DOHH2 (cell line): ENCODE measurements around the gene CDH5.

Experiments used
- H3F3A ChIP-seq: fragments of 200-600 bp; sonication (generic), shearing (Covaris generic); 2 replicates; pipeline ENCODE4 v1.6.0; 2016; ENCODE audit warnings: antibody characterized with exemption, mild to moderate bottlenecking; ENCODE audit not compliant: control insufficient read depth, insufficient read depth
- H3K27ac ChIP-seq: fragments of 200-600 bp; sonication (generic); 2 replicates; pipeline ENCODE4 v1.5.1; 2014; ENCODE audit warnings: low read depth, mild to moderate bottlenecking, low read length, moderate library complexity
- H3K27me3 ChIP-seq: fragments of 200-600 bp; sonication (generic); 2 replicates; pipeline ENCODE4 v1.6.1; 2014; ENCODE audit warnings: mild to moderate bottlenecking, low read length, mixed read lengths; ENCODE audit not compliant: control insufficient read depth
- H3K36me3 ChIP-seq: fragments of 200-600 bp; sonication (generic); 2 replicates; pipeline ENCODE4 v1.6.1; 2014; ENCODE audit warnings: mild to moderate bottlenecking, low read length, moderate library complexity, mixed read lengths; ENCODE audit not compliant: control insufficient read depth
- H3K4me1 ChIP-seq: fragments of 200-600 bp; sonication (generic); 2 replicates; pipeline ENCODE4 v1.6.1; 2014; ENCODE audit warnings: mild to moderate bottlenecking, low read length, mixed read lengths; ENCODE audit not compliant: control insufficient read depth
- H3K4me2 ChIP-seq: fragments of 200-600 bp; sonication (generic); 2 replicates; pipeline ENCODE4 v1.6.0; 2014; ENCODE audit warnings: mild to moderate bottlenecking, low read length, moderate library complexity
- H3K4me3 ChIP-seq: fragments of 200-600 bp; sonication (generic); 2 replicates; pipeline ENCODE4 v1.5.1; 2014; ENCODE audit warnings: mild to moderate bottlenecking, low read length, mixed read lengths
- H3K79me2 ChIP-seq: fragments of 200-600 bp; sonication (generic); 2 replicates; pipeline ENCODE4 v1.6.1; 2014; ENCODE audit warnings: mild to moderate bottlenecking, low read length, mixed read lengths; ENCODE audit not compliant: control insufficient read depth
- H3K9me2 ChIP-seq: fragments of 200-600 bp; sonication (generic); replicated peaks from 2 replicates; pipeline ENCODE4 v1.6.1; 2014; ENCODE audit warnings: mild to moderate bottlenecking, low read length, mixed read lengths; ENCODE audit not compliant: control insufficient read depth
- H3K9me3 ChIP-seq: fragments of 200-600 bp; sonication (generic); 2 replicates; pipeline ENCODE4 v1.6.1; 2014; ENCODE audit warnings: antibody characterized with exemption, low read length, mixed read lengths; ENCODE audit not compliant: control insufficient read depth, insufficient read depth
- H4K20me1 ChIP-seq: fragments of 200-600 bp; sonication (generic); 2 replicates; pipeline ENCODE4 v1.6.0; 2014; ENCODE audit warnings: low read depth, mild to moderate bottlenecking, antibody characterized with exemption, low read length, moderate library complexity; ENCODE audit not compliant: control insufficient read depth, insufficient read depth
- EZH2phosphoT487 ChIP-seq: fragments of 200-600 bp; sonication (generic); IDR thresholded peaks from 2 replicates; pipeline ENCODE4 v1.6.1; 2017; ENCODE audit warnings: borderline replicate concordance, mild to moderate bottlenecking, antibody characterized with exemption, low read length, moderate library complexity, mixed read lengths
- TF ChIP-seq, protein P1 (sequence below): fragments of 200-600 bp; sonication (generic); IDR thresholded peaks from one replicate; pipeline ENCODE4 v1.5.1; 2014; ENCODE audit warnings: antibody characterized with exemption, mild to moderate bottlenecking, low read depth, low read length; ENCODE audit not compliant: poor library complexity, severe bottlenecking

Gene CDH5

DNA sequence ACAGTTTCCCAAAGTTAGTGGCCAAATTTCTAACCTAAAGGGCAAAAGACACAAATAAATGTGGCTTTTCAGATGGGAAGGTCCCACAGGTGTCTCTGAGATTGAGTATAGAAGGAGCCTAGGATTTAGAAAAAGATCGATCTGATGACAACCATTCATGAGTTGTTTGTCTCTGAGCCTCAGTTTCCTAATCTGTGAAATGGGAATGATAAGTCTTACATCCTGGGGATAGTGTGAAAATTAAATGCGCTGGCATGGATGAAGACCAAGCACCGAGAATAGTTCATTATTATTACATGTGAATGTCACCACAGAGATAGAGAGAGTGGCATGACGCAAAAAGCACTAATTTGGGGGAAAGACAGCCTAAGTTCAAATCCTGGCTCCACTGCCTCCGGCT, 7.2 kb downstream of the CDH5 start:
- Histone ChIP-seq H3K27me3 (no peaks in the 10 kb centered on the region), H3K36me3 (no peaks in the 10 kb centered on the region), H3K4me1 (no peaks in the 10 kb centered on the region), H3K9me3 (no peaks in the 10 kb centered on the region), H3K79me2 (no peaks in the 10 kb centered on the region), H3F3A (no peaks in the 10 kb centered on the region), H3K9me2 (no peaks in the 10 kb centered on the region), H3K27ac (no peak overlapping the region), H4K20me1 (no peaks in the 10 kb centered on the region), H3K4me3 (no peak overlapping the region), H3K4me2 (no peak overlapping the region)
- no peak for TF ChIP-seq EZH2phosphoT487
- TF ChIP-seq, protein P1, sequence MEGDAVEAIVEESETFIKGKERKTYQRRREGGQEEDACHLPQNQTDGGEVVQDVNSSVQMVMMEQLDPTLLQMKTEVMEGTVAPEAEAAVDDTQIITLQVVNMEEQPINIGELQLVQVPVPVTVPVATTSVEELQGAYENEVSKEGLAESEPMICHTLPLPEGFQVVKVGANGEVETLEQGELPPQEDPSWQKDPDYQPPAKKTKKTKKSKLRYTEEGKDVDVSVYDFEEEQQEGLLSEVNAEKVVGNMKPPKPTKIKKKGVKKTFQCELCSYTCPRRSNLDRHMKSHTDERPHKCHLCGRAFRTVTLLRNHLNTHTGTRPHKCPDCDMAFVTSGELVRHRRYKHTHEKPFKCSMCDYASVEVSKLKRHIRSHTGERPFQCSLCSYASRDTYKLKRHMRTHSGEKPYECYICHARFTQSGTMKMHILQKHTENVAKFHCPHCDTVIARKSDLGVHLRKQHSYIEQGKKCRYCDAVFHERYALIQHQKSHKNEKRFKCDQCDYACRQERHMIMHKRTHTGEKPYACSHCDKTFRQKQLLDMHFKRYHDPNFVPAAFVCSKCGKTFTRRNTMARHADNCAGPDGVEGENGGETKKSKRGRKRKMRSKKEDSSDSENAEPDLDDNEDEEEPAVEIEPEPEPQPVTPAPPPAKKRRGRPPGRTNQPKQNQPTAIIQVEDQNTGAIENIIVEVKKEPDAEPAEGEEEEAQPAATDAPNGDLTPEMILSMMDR: no peak

DNA sequence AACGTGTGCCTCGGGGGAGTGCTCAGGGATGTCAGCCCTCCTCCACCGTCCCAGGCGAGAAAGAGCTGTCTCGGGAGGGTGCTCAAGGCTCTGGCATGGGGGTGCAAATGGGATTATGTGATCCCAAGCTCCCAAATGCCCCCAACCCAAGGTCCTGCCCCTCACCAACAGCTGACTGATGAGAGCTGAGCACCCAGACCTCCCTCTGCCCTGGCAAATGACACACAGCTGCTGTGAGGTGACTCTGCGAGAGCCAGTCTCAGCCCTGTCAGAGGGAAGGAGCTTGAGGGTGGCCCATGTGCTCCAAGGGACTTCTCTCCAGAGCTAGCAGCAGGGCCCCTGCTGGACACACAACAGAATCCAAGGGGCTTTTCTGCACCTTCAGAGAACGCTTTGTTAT, 7.7 kb downstream of the CDH5 start:
- Histone ChIP-seq H3K4me3 (no peak overlapping the region), H3K79me2 (no peaks in the 10 kb centered on the region), H3K9me2 (no peaks in the 10 kb centered on the region), H3K9me3 (no peaks in the 10 kb centered on the region), H3K36me3 (no peaks in the 10 kb centered on the region), H3F3A (no peaks in the 10 kb centered on the region), H3K4me1 (no peaks in the 10 kb centered on the region), H4K20me1 (no peaks in the 10 kb centered on the region), H3K27ac (no peak overlapping the region), H3K4me2 (no peak overlapping the region), H3K27me3 (no peaks in the 10 kb centered on the region)
- TF ChIP-seq EZH2phosphoT487: no peak
- TF ChIP-seq, protein P1: no peak

DNA sequence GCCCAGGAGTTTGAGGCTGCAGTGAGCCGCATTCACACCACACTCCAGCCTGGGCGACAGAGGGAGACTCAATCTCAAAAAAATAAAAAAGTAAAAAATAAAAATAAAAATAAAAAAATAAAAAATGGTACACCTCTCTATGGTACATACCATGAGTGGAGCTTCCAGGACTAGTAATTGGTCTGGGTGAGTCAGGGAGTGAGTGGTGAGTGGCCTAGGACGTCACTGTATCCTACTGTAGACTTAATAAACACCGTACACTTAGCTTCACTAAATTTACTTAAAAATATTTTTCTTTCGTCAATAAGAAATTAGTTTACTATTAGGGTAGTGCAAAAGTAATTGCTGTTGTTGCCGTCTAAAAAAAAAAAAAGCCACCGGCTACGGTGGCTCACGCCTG, 9.0 kb downstream of the CDH5 start:
- no peaks in the 10 kb centered on the region for H3F3A ChIP-seq
- TF ChIP-seq, protein P1: no peak

DNA sequence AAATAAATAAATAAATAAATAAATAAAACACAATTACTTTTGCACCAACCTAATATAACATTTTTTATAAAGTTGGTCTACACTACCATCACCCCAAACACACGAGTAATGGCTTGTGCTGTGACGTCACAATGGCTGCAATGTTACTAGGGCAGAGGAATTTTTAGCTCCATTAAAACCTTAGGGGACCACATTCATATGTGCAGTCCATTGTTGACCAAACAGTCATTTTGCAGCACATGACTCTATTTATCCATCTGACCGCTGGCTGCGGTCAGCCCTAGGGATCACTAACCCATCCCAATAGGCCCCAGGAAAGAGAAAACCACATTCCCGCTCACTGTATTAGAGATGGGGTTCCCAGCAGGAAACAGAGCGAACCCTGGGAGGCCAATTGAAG, 9.6 kb downstream of the CDH5 start:
- H3K4me2 ChIP-seq: no peak overlapping the region
- H3K79me2 ChIP-seq: no peaks in the 10 kb centered on the region
- H3K27me3 ChIP-seq: no peaks in the 10 kb centered on the region
- no peaks in the 10 kb centered on the region for H3F3A ChIP-seq
- no peaks in the 10 kb centered on the region; the same call in 1 of the 2 replicates for H3K9me3 ChIP-seq
- no peaks in the 10 kb centered on the region for H3K36me3 ChIP-seq
- no peaks in the 10 kb centered on the region for H4K20me1 ChIP-seq
- H3K27ac ChIP-seq: no peak overlapping the region
- H3K4me3 ChIP-seq: no peak overlapping the region
- TF ChIP-seq EZH2phosphoT487: no peak
- no peaks in the 10 kb centered on the region; the same call in 1 of the 2 replicates for H3K9me2 ChIP-seq
- no peaks in the 10 kb centered on the region for H3K4me1 ChIP-seq

More for the DNA sequence above, 9.0 kb downstream of the CDH5 start:
- H3K79me2 ChIP-seq: no peaks in the 10 kb centered on the region
- no peak overlapping the region for H3K4me3 ChIP-seq
- no peaks in the 10 kb centered on the region for H4K20me1 ChIP-seq
- H3K9me2 ChIP-seq: no peaks in the 10 kb centered on the region; the same call in 1 of the 2 replicates
- H3K36me3 ChIP-seq: no peaks in the 10 kb centered on the region
- no peak overlapping the region for H3K27ac ChIP-seq
- H3K4me2 ChIP-seq: no peak overlapping the region
- H3K9me3 ChIP-seq: no peaks in the 10 kb centered on the region; the same call in 1 of the 2 replicates
- no peaks in the 10 kb centered on the region for H3K4me1 ChIP-seq
- H3K27me3 ChIP-seq: no peaks in the 10 kb centered on the region
